Endometrial microvascular endothelial cells (primary cell): ENCODE results near the gene PPFIBP1. TPM values are rescaled to one million over a fixed set of nuclear protein-coding genes. Genes with fewer than 3 reads are reported as not detected.

ENCODE experiments used
- in situ Hi-C: cut with HindIII; loops from 2 replicates; pipeline ENCODE4 v1.10.0; 2017; ENCODE audit warnings: low sequenced_read_pairs, low pct_unique_long_range_greater_than_20kb; ENCODE audit errors: inconsistent ontology term
- total RNA-seq: library from RNA; depleted of rRNA; stranded (reverse); fragments of >200 nt; gene quantifications from one replicate; pipeline ENCODE4 v1.2.3, GENCODE V29; 2015; ENCODE audit errors: inconsistent ontology term

The PPFIBP1 gene
- total RNA-seq, 1 donor from 2014 or later: 111 TPM

DNA sequence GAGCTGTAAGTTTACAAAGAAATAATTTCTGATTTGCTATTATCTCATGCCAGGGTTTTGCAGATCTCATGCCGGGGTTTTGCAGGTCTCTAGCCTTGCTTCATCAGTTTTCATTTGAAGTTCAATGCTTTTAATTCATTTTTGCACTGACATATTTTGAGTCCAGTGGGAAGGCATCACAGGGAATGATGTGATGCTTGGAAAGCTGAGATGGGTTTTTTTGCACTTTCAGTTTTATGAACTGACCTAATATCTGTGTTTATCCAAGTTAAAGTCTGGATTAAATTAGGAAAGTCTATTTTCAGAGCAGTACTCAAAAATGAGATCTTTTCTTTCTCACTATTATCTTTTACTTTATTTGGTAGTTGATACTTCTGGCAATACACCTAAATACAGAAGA is 148.6 kb downstream of the PPFIBP1 start:
- in situ Hi-C loops: no loop called here

GRCh38 chr12:27673101-27673718 is 149.2 kb downstream of the PPFIBP1 start:
- in situ Hi-C loops: no loop called here

GRCh38 chr12:27674989-27675388 is 151.0 kb downstream of the PPFIBP1 start:
- in situ Hi-C loops: no loop called here

DNA sequence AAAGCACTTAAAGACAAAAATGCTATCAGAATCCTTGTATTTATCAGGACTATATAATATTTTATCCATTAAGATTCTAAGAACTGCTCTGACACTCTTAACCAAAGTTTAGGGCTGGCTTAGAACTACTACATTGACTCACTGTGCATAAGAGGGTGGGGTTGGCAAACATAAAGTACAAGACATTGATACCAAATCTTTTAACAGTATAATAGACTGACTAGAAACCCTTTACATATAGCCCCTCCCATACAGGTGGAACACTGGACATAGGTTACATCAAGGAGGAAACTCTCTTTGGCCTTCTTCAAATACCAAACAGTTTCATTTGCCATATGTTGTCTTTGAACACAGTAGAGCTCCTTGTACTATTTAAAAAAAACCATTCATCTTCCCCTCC is 156.6 kb downstream of the PPFIBP1 start:
- in situ Hi-C loops: no loop called here

- in situ Hi-C loops: no loop called here
These were observed 158.5 kb downstream of the PPFIBP1 start for GRCh38 chr12:27682534-27682933.

DNA sequence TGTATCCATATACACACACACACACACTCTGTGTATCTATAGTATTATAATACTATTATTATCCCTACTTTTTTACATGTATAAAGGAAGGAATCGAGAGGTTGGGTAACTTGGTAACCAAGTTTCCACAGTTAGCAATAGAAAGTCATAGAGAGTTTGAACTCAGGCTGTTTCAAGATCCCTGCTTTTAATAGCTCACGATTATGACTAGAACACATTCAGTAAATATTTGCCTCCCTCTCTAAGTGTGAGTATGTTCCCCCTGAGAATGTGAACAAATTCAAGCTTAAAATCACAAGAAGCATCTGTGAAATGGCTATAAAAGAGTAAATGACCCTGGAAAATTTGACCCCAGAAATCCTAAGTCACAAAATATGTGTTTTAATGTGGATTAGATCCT is 161.3 kb downstream of the PPFIBP1 start:
- in situ Hi-C loops: no loop called here

DNA sequence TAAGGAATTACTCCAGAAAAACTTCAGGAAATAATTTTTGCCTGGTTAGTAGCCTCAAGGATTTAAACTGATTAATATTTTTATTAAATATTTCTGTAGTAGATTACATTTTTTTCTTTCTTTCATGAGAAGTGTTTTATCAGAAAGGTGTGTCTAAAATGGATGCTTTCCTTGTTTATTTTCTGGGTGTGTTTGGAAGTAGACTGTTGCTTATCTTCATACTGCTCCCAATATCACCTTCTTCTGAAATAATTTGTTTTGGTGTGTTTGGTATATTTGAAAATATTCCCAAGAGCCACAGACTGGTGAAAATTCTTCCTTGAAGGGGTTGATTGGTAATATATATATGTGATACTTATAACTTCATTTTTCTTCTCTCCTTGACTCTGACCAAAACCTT is 162.1 kb downstream of the PPFIBP1 start:
- in situ Hi-C loops: no loop called here

- in situ Hi-C loops: no loop called here
These were observed 164.7 kb downstream of the PPFIBP1 start for GRCh38 chr12:27688671-27689070.

DNA sequence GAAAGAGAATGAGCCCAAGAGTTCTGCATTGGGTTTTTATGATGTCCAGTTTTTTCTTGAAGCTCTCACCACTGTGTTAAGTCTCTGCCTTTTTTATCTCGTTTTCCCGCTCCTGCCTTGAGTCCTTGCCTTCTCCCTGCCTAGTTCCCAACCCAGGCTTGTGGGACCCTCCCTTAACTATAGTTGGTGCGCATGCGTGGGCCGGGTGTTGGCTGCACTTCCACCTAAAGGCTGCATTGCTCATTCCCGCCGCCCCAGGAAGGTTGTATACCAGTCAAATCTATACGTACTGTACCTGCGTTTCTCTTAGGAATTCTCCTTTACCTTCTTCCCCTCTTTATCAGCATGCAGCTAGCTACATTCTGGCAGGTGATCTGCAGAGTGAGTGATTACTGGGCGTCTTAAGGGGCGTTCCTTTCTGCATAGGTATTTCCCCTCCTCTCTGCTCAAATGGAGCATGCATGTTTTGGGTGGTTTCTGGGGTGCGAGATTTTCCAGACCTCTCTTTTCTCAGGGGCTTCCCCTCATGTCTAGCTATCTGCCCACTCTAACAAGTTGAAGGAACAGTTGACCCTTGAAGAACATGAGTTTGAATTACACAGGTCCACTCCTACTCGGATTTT is 165.7 kb downstream of the PPFIBP1 start:
- in situ Hi-C loops: no loop called here

DNA sequence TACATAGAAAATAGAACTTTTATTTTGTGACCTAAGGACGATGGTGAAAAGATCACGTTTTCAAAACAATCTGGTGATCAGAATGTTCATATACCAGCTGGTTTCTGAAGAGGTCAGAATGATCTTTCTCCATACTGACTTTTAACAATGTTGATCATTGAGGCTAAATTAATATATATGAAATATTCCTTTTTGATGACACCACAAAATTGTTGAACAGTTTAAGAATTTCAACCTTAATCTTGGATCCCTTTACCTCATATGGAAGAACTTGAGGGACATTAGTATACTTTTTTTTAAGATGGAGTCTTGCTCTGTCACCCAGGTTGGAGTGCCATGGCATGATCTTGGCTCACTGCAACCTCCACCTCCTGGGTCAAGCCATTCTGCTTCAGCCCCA is 169.4 kb downstream of the PPFIBP1 start:
- in situ Hi-C loops: no loop called here

DNA sequence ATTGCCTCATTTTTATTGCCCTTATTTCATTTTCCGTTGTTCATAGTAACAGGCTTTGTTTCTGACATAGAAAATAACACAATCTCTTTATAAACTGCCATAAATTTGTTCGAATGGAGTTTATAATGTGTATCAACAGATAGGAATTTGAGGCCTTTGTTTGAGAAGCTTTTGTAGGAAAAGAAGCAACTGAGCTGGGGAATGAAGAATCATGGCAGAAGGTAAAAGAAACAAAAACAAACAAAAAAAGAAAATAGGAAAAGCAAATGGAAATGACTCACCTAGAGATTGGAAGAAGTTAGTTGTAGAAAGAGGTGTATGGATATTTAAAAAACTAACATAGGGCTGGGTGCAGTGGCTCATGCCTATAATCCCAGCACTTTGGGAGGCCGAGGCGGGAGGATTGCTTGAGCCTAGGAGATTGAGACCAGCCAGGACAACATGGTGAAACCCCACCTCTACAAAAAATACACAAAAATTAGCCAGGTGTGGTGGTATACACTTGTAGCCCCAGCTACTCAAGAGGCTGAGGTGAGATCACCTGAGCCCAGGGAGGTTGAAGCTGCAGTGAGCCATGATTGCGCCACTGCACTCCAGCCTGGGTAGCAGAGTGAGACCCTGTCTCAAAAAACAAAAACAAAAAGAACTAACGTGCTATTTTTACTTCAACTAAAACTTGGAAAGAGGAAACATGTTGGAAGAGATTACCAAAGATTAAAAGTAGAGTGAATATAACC is 171.7 kb downstream of the PPFIBP1 start:
- in situ Hi-C loops: no loop called here

GRCh38 chr12:27696293-27696652 is 172.3 kb downstream of the PPFIBP1 start, which contains the start of gene REP15:
REP15 (plus strand) TSS chr12:27696447; CDS start chr12:27696563, 116 bp downstream.
- in situ Hi-C loops: no loop called here

GRCh38 chr12:27696864-27697564 is 173.0 kb downstream of the PPFIBP1 start:
- in situ Hi-C loops: no loop called here

GRCh38 chr12:27703720-27704452 is 179.9 kb downstream of the PPFIBP1 start:
- in situ Hi-C loops: no loop called here

GRCh38 chr12:27705263-27705662 is 181.3 kb downstream of the PPFIBP1 start:
- in situ Hi-C loops: no loop called here

DNA sequence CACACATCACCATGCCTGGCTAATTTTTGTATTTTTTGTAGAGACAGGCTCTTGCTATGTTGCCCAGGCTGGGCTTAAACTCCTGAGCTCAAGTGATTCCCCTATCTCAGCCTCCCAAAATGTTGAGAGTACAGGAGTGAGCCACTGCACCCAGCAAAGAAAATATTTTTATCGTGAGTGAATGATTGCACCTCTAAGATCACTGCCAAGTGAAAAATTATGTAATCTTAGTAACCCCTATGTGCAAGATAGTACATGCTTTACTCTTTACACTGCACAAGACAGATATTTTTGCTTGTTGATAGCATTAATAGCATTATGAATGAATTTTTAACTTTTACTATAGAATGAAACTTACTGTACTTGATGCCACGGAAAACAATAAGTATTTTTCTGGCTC is 183.2 kb downstream of the PPFIBP1 start:
- in situ Hi-C loops: no loop called here

DNA sequence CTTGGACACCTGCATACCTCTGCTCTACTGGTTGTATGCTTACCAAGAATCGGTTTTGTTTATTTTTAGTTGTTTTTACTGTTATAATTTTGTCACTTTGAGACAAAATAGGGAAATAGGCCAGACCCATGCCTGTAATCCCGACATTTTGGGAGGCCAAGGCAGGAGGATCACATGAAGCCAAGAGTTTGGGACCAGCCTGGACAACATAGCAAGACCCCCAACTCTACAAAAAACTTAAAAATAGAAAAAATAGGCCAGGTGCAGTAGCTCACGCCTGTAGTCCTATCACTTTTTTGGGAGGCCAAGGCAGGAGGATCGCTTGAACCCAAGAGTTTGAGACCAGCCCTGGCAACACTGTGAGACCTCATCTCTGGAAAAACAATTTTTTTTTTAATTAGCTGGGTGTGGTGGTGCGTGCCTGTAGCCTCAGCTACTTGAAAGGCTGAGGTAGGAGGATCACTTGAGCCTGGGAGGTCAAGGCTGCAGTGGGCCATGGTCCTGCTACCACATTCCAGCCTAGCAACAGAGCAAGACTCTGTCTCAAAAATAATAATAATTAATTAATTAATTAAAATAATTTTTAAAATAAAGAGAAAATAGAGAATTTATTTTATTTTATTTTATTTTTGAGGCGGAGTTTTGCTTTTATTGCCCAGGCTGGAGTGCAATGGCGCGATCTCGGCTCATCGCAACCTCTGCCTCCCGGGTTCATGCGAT is 185.4 kb downstream of the PPFIBP1 start:
- in situ Hi-C loops: no loop called here

DNA sequence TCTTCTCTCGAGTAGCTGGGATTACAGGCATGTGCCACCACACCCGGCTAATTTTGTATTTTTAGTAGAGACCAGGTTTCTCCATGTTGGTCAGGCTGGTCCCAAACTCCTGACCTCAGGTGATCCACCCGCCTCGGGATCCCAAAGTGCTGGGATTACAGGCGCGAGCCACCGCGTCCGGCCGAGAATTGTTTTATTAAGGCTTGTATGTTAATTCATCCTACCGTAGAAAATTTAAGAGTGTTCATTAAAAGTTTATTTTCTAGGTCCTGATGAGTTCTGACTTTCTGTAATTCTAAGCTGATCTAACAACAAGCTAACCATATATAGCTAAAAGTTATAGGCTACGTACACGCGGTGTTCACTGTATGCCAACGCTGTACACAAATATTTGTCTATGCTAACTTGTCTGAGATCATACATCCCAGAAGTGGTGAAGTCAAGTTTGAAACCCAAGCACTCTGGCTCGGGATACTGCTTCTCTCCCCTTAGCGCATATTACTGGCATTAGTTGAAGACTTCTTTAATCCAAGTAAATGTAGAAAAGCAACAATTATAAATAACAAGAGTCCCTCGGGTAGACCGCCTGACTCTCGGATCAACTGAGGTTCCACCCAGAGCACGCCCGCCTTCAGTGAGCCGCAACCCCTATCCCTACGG is 186.1 kb downstream of the PPFIBP1 start:
- in situ Hi-C loops: no loop called here
